ENCODE measurements around the gene PCAT7. TPM values are rescaled to one million over a fixed set of nuclear protein-coding genes. Genes with fewer than 3 reads are reported as not detected.
A peak's percentile ranks its signal among the peaks of the same experiment; 100 is the strongest.

The PCAT7 gene
- polyA plus RNA-seq, 1 donor (not counting 4 experiments of a cell fraction or from before 2014, with no cell fraction given): not detected

GRCh38 chr9:94612071-94612470, 57.2 kb downstream of the PCAT7 start:
- no peak for FAIRE-seq
- dilution Hi-C loops (cut with MboI; ENCODE audit: extremely low pct_ligation_motif_present, low sequenced_read_pairs): no loop called here

GRCh38 chr9:94613003-94613402, 58.1 kb downstream of the PCAT7 start:
- no peak overlapping the region for H3K9ac ChIP-seq (ENCODE audit: control insufficient read depth, extremely low read depth, insufficient read depth, low read length)
- no peak for FAIRE-seq

More at GRCh38 chr9:94612071-94612470, 57.2 kb downstream of the PCAT7 start:
- Histone ChIP-seq H3K79me2 (ENCODE audit: control insufficient read depth, insufficient read depth, low read length) (no peaks in the 10 kb centered on the region), H3K4me1 (ENCODE audit: control insufficient read depth, extremely low read depth, insufficient read depth, low read length) (no peaks in the 10 kb centered on the region), H3K4me2 (ENCODE audit: control insufficient read depth, extremely low read depth, insufficient read depth, low read depth, low read length) (no peak overlapping the region), H3K9me1 (ENCODE audit: control insufficient read depth, extremely low read depth, insufficient read depth, low read length) (no peaks in the 10 kb centered on the region), H3K36me3 (ENCODE audit: control insufficient read depth in 2 of 2, extremely low read depth in 1 of 2, insufficient read depth in 2 of 2, low read length in 2 of 2) (no peaks in the 10 kb centered on the region), H3K9ac (ENCODE audit: control insufficient read depth, extremely low read depth, insufficient read depth, low read length) (no peak overlapping the region), H3K9me3 (ENCODE audit: control insufficient read depth, low read depth, low read length) (no peaks in the 10 kb centered on the region), H4K20me1 (ENCODE audit: control insufficient read depth, extremely low read depth, insufficient read depth, low read length) (no peaks in the 10 kb centered on the region), H3K4me3 (ENCODE audit: control insufficient read depth in 2 of 3, extremely low read depth in 1 of 3, insufficient read depth in 2 of 3, low read depth in 1 of 3, low read length in 3 of 3) (no peak overlapping the region), H2AFZ (ENCODE audit: control insufficient read depth, low read length) (no peak overlapping the region), H3K27ac (ENCODE audit: control insufficient read depth, insufficient read depth, low read length) (no peak overlapping the region), H3K27me3 (ENCODE audit: control insufficient read depth, extremely low read depth, insufficient read depth, low read length) (no peaks in the 10 kb centered on the region)
- DNase-seq (ENCODE audit: low read depth, low spot score): no peak
- TF ChIP-seq CTCF (optimal IDR thresholded peaks at IDR 0.05 in 1 of 3, IDR thresholded peaks at IDR 0.05 in 1 of 3, conservative IDR thresholded peaks at IDR 0.05 in 1 of 3; ENCODE audit: extremely low read depth in 1 of 3, insufficient read depth in 2 of 3, low read length in 3 of 3) (no peak), EZH2 (IDR thresholded peaks at IDR 0.05; ENCODE audit: low read length) (no peak)

More at GRCh38 chr9:94613003-94613402, 58.1 kb downstream of the PCAT7 start:
- no peaks in the 10 kb centered on the region for H4K20me1 ChIP-seq (ENCODE audit: control insufficient read depth, extremely low read depth, insufficient read depth, low read length)
- dilution Hi-C loops (cut with MboI; ENCODE audit: extremely low pct_ligation_motif_present, low sequenced_read_pairs): no loop called here
- H3K79me2 ChIP-seq (ENCODE audit: control insufficient read depth, insufficient read depth, low read length): no peaks in the 10 kb centered on the region
- no peaks in the 10 kb centered on the region for H3K9me3 ChIP-seq (ENCODE audit: control insufficient read depth, low read depth, low read length)
- no peak overlapping the region for H3K4me2 ChIP-seq (ENCODE audit: control insufficient read depth, extremely low read depth, insufficient read depth, low read depth, low read length)
- H3K27ac ChIP-seq (ENCODE audit: control insufficient read depth, insufficient read depth, low read length): no peak overlapping the region
- no peak overlapping the region for H3K4me3 ChIP-seq (ENCODE audit: control insufficient read depth in 2 of 3, extremely low read depth in 1 of 3, insufficient read depth in 2 of 3, low read depth in 1 of 3, low read length in 3 of 3)
- TF ChIP-seq CTCF (optimal IDR thresholded peaks at IDR 0.05 in 1 of 3, IDR thresholded peaks at IDR 0.05 in 1 of 3, conservative IDR thresholded peaks at IDR 0.05 in 1 of 3; ENCODE audit: extremely low read depth in 1 of 3, insufficient read depth in 2 of 3, low read length in 3 of 3) (peak in 2 of 3 experiments; percentile 7 to 29), EZH2 (IDR thresholded peaks at IDR 0.05; ENCODE audit: low read length) (no peak)
- H3K4me1 ChIP-seq (ENCODE audit: control insufficient read depth, extremely low read depth, insufficient read depth, low read length): no peaks in the 10 kb centered on the region
- no peaks in the 10 kb centered on the region for H3K9me1 ChIP-seq (ENCODE audit: control insufficient read depth, extremely low read depth, insufficient read depth, low read length)
- no peak overlapping the region for H2AFZ ChIP-seq (ENCODE audit: control insufficient read depth, low read length)
- no peak for DNase-seq (ENCODE audit: low read depth, low spot score)
- H3K27me3 ChIP-seq (ENCODE audit: control insufficient read depth, extremely low read depth, insufficient read depth, low read length): no peaks in the 10 kb centered on the region
- no peaks in the 10 kb centered on the region for H3K36me3 ChIP-seq (ENCODE audit: control insufficient read depth in 2 of 2, extremely low read depth in 1 of 2, insufficient read depth in 2 of 2, low read length in 2 of 2)

All from keratinocyte (primary cell).